Ishikawa (cell line): ENCODE data around the gene IL6.

Source experiments
- CREB1 ChIP-seq: IDR thresholded peaks from 2 replicates; pipeline ENCODE4 v1.6.1; 2012; ENCODE audit warnings: low read depth
- EGR1 ChIP-seq: IDR thresholded peaks from 2 replicates; pipeline ENCODE4 v1.6.1; 2012
- EP300 ChIP-seq: IDR thresholded peaks from 2 replicates; pipeline ENCODE4 v1.6.1; 2012; ENCODE audit warnings: borderline replicate concordance
- NFIC ChIP-seq: IDR thresholded peaks from 2 replicates; pipeline ENCODE4 v1.6.1; 2012
- RAD21 ChIP-seq: IDR thresholded peaks from 2 replicates; pipeline ENCODE4 v1.6.1; 2012; ENCODE audit warnings: low read depth
- TAF1 ChIP-seq: IDR thresholded peaks from 2 replicates; pipeline ENCODE4 v1.6.1; 2012; ENCODE audit warnings: low read depth, mild to moderate bottlenecking
- TCF12 ChIP-seq: IDR thresholded peaks from 2 replicates; pipeline ENCODE4 v1.6.1; 2012; ENCODE audit warnings: low read depth
- TEAD4 ChIP-seq: IDR thresholded peaks from 2 replicates; pipeline ENCODE4 v1.6.1; 2012
- YY1 ChIP-seq: IDR thresholded peaks from 2 replicates; pipeline ENCODE4 v1.6.1; 2012; ENCODE audit warnings: low read depth

DNA sequence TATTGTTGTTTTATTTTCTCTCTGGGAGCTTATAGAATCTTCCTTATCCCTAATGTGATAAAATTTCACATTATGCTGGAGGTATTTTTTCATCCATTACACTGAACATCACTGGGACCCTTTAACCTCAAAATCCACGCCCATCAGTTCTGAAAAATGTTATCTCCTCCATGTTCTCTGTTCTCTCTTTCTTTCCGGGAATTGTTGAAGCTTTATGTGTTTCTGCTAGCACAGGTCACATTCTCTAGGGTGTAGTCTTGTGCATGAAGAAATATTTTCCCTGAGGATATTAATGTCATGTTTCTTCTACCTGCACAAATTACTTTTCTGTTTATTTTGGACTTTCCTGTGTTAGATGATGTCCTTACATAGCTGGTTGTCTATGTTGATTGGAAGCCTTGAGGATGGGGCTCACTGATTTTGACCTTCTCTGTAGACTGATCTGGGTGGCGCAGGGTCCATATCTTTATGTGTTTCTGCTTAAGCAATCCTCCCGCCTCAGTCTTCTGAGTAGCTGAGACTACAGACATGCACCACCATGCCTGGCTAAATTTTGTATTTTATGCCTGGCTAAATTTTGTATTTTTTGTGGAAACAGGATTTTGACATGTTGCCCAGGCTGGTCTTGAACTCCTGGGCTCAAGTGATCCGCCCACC lies 31.4 kb upstream of the IL6 start:
- TF ChIP-seq YY1 (no peak), TEAD4 (no peak), RAD21 (no peak), CREB1 (no peak), EP300 (no peak), TCF12 (no peak), TAF1 (no peak), EGR1 (no peak), NFIC (no peak)
